Hepatocyte (in vitro differentiated cells): ENCODE measurements around the gene COL4A3. TPM values are rescaled to one million over a fixed set of nuclear protein-coding genes. Genes with fewer than 3 reads are reported as not detected.

Source experiments
- DNase-seq: peaks from one replicate; pipeline ENCODE4 v3.0.0-alpha.2; 2016; ENCODE audit warnings: low spot score
- H2AFZ ChIP-seq: fragments of 200-600 bp; sonication (generic); 2 replicates; pipeline ENCODE4 v1.6.0; 2016; ENCODE audit warnings: antibody characterized with exemption, mild to moderate bottlenecking
- H3K27ac ChIP-seq: fragments of 200-600 bp; sonication (generic); 2 replicates; pipeline ENCODE4 v1.5.1; 2016; ENCODE audit warnings: mild to moderate bottlenecking
- H3K27me3 ChIP-seq: fragments of 200-600 bp; sonication (generic); 2 replicates; pipeline ENCODE4 v1.6.1; 2016
- H3K36me3 ChIP-seq: fragments of 200-600 bp; sonication (generic); replicated peaks from 2 replicates; pipeline ENCODE4 v1.5.1; 2016; ENCODE audit warnings: low read depth; ENCODE audit not compliant: insufficient read depth
- H3K4me1 ChIP-seq: fragments of 200-600 bp; sonication (generic); 2 replicates; pipeline ENCODE4 v1.5.1; 2016; ENCODE audit warnings: mild to moderate bottlenecking, moderate library complexity; ENCODE audit not compliant: insufficient read depth
- H3K4me2 ChIP-seq: fragments of 200-600 bp; sonication (generic); 2 replicates; pipeline ENCODE4 v1.6.0; 2016
- H3K4me3 ChIP-seq: fragments of 200-600 bp; sonication (generic); 2 replicates; pipeline ENCODE4 v1.5.1; 2016; ENCODE audit warnings: mild to moderate bottlenecking
- H3K79me2 ChIP-seq: fragments of 200-600 bp; sonication (generic); 2 replicates; pipeline ENCODE4 v1.6.0; 2017; ENCODE audit warnings: mild to moderate bottlenecking
- H3K9me2 ChIP-seq: fragments of 200-600 bp; sonication (generic); replicated peaks from 2 replicates; pipeline ENCODE4 v1.6.0; 2017; ENCODE audit warnings: mild to moderate bottlenecking; ENCODE audit not compliant: insufficient read depth
- H3K9me3 ChIP-seq: fragments of 200-600 bp; sonication (generic); 2 replicates; pipeline ENCODE4 v1.5.1; 2016; ENCODE audit warnings: low read depth, mild to moderate bottlenecking
- H4K20me1 ChIP-seq: fragments of 200-600 bp; sonication (generic); 2 replicates; pipeline ENCODE4 v1.6.0; 2016; ENCODE audit warnings: mild to moderate bottlenecking; ENCODE audit not compliant: insufficient read depth, poor library complexity, severe bottlenecking
- EZH2 ChIP-seq: fragments of 200-600 bp; sonication (generic); IDR thresholded peaks from 2 replicates; pipeline ENCODE4 v1.6.1; 2016; ENCODE audit warnings: antibody characterized with exemption, mild to moderate bottlenecking, borderline replicate concordance
- EZH2phosphoT487 ChIP-seq: fragments of 200-600 bp; sonication (generic); IDR thresholded peaks from one replicate; pipeline ENCODE4 v1.6.1; 2018; ENCODE audit warnings: antibody characterized with exemption, mild to moderate bottlenecking, low read depth, moderate library complexity; ENCODE audit not compliant: unreplicated experiment, severe bottlenecking
- WGBS: methylation state at CpG from one replicate; pipeline ENCODE4 v1.1.6; 2016; ENCODE audit warnings: low lambda C conversion rate; ENCODE audit errors: missing lambda C conversion rate; 5-methylcytosine and 5-hydroxymethylcytosine counted together
- polyA plus RNA-seq: library from polyadenylated mRNA; unstranded; fragments of >200 nt; fragmentation: Nextera tagmentation; extraction: Ambion mirVana; gene quantifications from 2 replicates; pipeline ENCODE4 v1.2.1, GENCODE V29; 2016
- total RNA-seq: library from RNA; depleted of rRNA; stranded (reverse); fragments of >200 nt; gene quantifications from 2 replicates; pipeline ENCODE4 v1.2.3, GENCODE V29; 2014
- TF ChIP-seq, protein P1 (sequence below): fragments of 200-600 bp; sonication (generic); IDR thresholded peaks from 2 replicates; pipeline ENCODE4 v1.5.1; 2016; ENCODE audit warnings: antibody characterized with exemption, mild to moderate bottlenecking; ENCODE audit not compliant: poor library complexity

COL4A3 gene
- total and polyA plus RNA-seq, 2 experiments from 2014 or later: 0.50 TPM; not detected in 1

DNA sequence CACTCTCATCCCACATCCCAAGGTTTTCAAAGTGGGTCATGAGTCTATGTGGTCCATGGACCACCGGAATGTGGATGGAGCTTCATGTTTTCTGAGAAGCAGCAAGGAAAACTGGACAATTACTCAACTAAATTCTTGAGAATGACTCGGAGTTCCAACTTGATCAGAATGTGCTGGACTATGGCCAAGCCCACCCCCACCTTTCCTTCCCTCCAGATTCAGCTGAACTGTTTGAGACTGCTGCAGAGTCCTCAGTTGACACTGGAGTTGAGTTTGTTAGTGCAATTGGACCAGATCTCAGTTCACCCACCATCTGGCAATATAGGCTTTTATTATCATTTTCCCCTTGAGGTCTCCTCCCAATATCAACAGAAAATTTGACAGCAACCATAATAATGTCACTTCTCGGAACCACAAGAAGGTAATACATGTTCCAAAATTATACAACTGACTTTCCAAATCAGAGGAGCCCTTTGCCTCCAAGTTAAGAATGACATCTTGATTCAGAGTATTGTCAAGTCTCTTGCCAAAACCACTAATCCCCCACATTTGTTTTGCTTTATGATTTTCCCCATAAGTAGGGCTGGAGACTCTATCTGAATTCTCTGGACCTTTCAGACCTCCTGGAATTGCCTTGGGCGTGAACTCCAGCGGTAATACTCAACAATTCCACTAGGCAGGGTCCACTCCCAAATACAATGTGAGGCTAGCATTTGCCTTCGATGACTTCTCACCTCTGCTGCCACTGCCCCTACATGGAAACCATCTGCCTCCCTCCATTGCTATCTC is 9.2 kb upstream of the COL4A3 start:
- TF ChIP-seq, protein P1, sequence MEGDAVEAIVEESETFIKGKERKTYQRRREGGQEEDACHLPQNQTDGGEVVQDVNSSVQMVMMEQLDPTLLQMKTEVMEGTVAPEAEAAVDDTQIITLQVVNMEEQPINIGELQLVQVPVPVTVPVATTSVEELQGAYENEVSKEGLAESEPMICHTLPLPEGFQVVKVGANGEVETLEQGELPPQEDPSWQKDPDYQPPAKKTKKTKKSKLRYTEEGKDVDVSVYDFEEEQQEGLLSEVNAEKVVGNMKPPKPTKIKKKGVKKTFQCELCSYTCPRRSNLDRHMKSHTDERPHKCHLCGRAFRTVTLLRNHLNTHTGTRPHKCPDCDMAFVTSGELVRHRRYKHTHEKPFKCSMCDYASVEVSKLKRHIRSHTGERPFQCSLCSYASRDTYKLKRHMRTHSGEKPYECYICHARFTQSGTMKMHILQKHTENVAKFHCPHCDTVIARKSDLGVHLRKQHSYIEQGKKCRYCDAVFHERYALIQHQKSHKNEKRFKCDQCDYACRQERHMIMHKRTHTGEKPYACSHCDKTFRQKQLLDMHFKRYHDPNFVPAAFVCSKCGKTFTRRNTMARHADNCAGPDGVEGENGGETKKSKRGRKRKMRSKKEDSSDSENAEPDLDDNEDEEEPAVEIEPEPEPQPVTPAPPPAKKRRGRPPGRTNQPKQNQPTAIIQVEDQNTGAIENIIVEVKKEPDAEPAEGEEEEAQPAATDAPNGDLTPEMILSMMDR: no peak
- TF ChIP-seq EZH2phosphoT487: no peak
- TF ChIP-seq EZH2: no peak
- H3K27me3 ChIP-seq: peaks cover 13% of the 10 kb centered on the region
- no peaks in the 10 kb centered on the region for H4K20me1 ChIP-seq
- 83% methylated on average over 6 of the region's 6 CpGs for WGBS
- no peak for DNase-seq
- H3K36me3 ChIP-seq: no peaks in the 10 kb centered on the region
- no peak overlapping the region for H3K4me2 ChIP-seq
- H3K4me3 ChIP-seq: no peak overlapping the region
- H3K9me2 ChIP-seq: no peaks in the 10 kb centered on the region
- no peaks in the 10 kb centered on the region for H3K9me3 ChIP-seq
- H3K79me2 ChIP-seq: no peaks in the 10 kb centered on the region
- no peaks in the 10 kb centered on the region for H3K4me1 ChIP-seq
- H2AFZ ChIP-seq: no peak overlapping the region
- H3K27ac ChIP-seq: no peak overlapping the region

DNA sequence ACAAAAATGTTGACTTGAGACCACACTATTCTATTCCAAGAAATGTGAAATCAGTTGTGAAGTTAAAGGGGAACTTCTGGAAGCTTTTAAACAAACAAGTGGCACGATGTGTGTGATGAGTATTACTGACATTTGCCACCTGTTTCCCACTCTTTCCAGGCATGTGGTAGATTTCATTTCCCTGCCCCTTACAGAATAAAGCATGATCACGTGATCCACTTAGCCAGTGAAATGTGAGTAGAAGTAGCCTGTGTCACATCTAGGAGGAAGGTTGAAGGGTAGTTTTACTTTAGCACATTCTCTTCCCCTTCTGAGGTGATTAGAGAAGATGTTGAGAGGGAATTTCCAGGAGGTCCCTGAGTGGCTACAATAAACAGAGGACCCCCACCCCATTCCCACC is 4.3 kb upstream of the COL4A3 start:
- WGBS: 67% methylated on average over 2 of the region's 2 CpGs
- DNase-seq: no peak
- Histone ChIP-seq H3K4me1 (peaks cover 6% of the 10 kb centered on the region), H3K79me2 (no peaks in the 10 kb centered on the region), H3K4me3 (no peak overlapping the region), H2AFZ (no peak overlapping the region), H3K27me3 (peaks cover 62% of the 10 kb centered on the region), H3K4me2 (no peak overlapping the region), H3K36me3 (no peaks in the 10 kb centered on the region), H3K9me2 (no peaks in the 10 kb centered on the region), H3K9me3 (no peaks in the 10 kb centered on the region), H3K27ac (no peak overlapping the region), H4K20me1 (no peaks in the 10 kb centered on the region)
- TF ChIP-seq EZH2phosphoT487: no peak
- TF ChIP-seq, protein P1: no peak
- no peak for TF ChIP-seq EZH2

DNA sequence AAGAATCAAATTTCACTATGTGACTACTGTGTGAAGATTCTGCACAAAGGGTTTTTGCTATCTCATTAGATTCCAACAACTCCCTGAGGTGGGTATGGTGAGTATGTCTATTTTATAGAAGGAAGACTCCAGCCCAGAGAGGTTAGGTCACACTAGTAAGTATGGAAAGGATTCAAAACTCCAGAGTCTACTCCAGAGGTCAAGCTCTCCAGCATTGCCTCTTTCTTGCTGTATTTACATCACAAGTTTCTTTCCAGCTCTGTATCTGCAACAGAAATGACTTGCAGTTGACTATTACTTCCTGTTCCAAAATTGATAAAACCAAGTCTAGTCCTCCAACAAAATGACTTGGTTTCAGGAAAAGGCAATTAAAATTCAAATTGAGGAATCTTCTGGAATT is 2.5 kb upstream of the COL4A3 start:
- H3K4me2 ChIP-seq: no peak overlapping the region
- no peaks in the 10 kb centered on the region for H3K9me3 ChIP-seq
- H2AFZ ChIP-seq: no peak overlapping the region
- H3K36me3 ChIP-seq: no peaks in the 10 kb centered on the region
- no peaks in the 10 kb centered on the region for H3K79me2 ChIP-seq
- H3K4me1 ChIP-seq: peaks cover 6% of the 10 kb centered on the region
- H3K27ac ChIP-seq: no peak overlapping the region
- H4K20me1 ChIP-seq: no peaks in the 10 kb centered on the region
- peaks cover 75% of the 10 kb centered on the region for H3K27me3 ChIP-seq
- no peak for TF ChIP-seq EZH2phosphoT487
- H3K4me3 ChIP-seq: no peak overlapping the region
- DNase-seq: no peak
- no peaks in the 10 kb centered on the region for H3K9me2 ChIP-seq

DNA sequence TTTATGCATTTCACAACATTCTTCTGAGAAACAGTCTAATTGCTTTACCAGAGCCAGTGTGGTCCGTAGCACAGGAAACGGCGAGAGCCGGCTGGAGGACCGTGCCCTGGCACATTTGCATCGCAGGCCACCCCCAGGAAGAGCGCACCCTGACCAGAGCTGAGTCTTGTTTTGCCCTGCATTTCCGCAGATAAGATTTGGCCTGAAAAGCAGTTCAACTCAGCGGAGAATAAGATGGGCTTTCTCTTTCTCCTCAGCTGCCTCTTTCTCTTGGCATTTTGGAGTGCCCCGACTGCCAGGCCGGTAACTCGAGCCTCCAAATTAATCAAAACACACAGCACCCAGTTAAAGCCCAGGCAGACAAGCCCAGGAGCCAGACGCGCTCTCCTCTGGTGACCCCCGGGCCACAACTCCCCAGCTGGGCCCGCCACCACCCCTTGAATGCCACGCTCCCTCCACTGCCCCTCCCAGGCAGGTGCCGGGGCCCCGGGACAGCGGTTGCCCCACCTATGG is 883 bp upstream of the COL4A3 start:
- H3K4me1 ChIP-seq: peaks cover 6% of the 10 kb centered on the region
- no peaks in the 10 kb centered on the region for H4K20me1 ChIP-seq
- whole genome bisulfite sequencing: 3% methylated on average over 19 of the region's 20 CpGs
- H3K4me3 ChIP-seq: peak overlapping the region; percentile 74
- no peaks in the 10 kb centered on the region for H3K9me2 ChIP-seq
- H3K79me2 ChIP-seq: no peaks in the 10 kb centered on the region
- no peaks in the 10 kb centered on the region for H3K36me3 ChIP-seq
- no peak overlapping the region for H3K27ac ChIP-seq
- no peak for DNase-seq
- peak overlapping the region; percentile 71 for H2AFZ ChIP-seq
- peak overlapping the region; percentile 99 for H3K4me2 ChIP-seq
- peaks cover 87% of the 10 kb centered on the region for H3K27me3 ChIP-seq
- TF ChIP-seq EZH2 (no peak), EZH2phosphoT487 (no peak)
- TF ChIP-seq, protein P1: no peak
- no peaks in the 10 kb centered on the region for H3K9me3 ChIP-seq
